Measurements from ENCODE around the gene SGCD.
A peak's percentile ranks its signal among the peaks of the same experiment; 100 is the strongest.

The SGCD gene

GRCh38 chr5:156707750-156708149 is 380.8 kb downstream of the SGCD start:
- DNase-seq = no peak

- no peak for DNase-seq
Observed at GRCh38 chr5:156715287-156715686, 388.3 kb downstream of the SGCD start.

GRCh38 chr5:156716591-156717380 is 389.8 kb downstream of the SGCD start:
- peak; percentile 22 for DNase-seq

- no peak for DNase-seq
Observed at GRCh38 chr5:156718985-156719384, 392.0 kb downstream of the SGCD start.

GRCh38 chr5:156722358-156722757 is 395.4 kb downstream of the SGCD start:
- DNase-seq = no peak

- no peak for DNase-seq
Observed at GRCh38 chr5:156735477-156735876, 408.5 kb downstream of the SGCD start.

- DNase-seq = no peak
Observed at GRCh38 chr5:156741516-156741915, 414.6 kb downstream of the SGCD start.

- DNase-seq = no peak
Observed at GRCh38 chr5:156753846-156754245, 426.9 kb downstream of the SGCD start.

- DNase-seq = no peak
Observed at GRCh38 chr5:156755421-156756087, 428.6 kb downstream of the SGCD start.

GRCh38 chr5:156758011-156758791 is 431.2 kb downstream of the SGCD start:
- DNase-seq = no peak

- no peak for DNase-seq
Observed at GRCh38 chr5:156759156-156759555, 432.2 kb downstream of the SGCD start.

GRCh38 chr5:156762771-156763170 is 435.8 kb downstream of the SGCD start:
- no peak for DNase-seq

- DNase-seq = no peak
Observed at GRCh38 chr5:156764176-156764971, 437.4 kb downstream of the SGCD start.

GRCh38 chr5:156774273-156774672 is 447.3 kb downstream of the SGCD start:
- no peak for DNase-seq

- DNase-seq = no peak
Observed at GRCh38 chr5:156778139-156778706, 451.3 kb downstream of the SGCD start.

- no peak for DNase-seq
Observed at GRCh38 chr5:156778752-156779151, 451.8 kb downstream of the SGCD start.

- DNase-seq = no peak
Observed at GRCh38 chr5:156779436-156779835, 452.5 kb downstream of the SGCD start.

- DNase-seq = no peak
Observed at GRCh38 chr5:156783092-156783491, 456.1 kb downstream of the SGCD start.

GRCh38 chr5:156794687-156795086 is 467.7 kb downstream of the SGCD start:
- no peak for DNase-seq

GRCh38 chr5:156798201-156798600 is 471.2 kb downstream of the SGCD start:
- no peak for DNase-seq

GRCh38 chr5:156799171-156799570 is 472.2 kb downstream of the SGCD start:
- no peak for DNase-seq

GRCh38 chr5:156800929-156801328 is 474.0 kb downstream of the SGCD start:
- DNase-seq = no peak

GRCh38 chr5:156802501-156802900 is 475.5 kb downstream of the SGCD start:
- DNase-seq = no peak
